HG02840 (cell line): ENCODE data around the gene BRD4.

Experiments
- ATAC-seq: cut with Tn5 transposase; IDR thresholded peaks from one replicate; pipeline ENCODE4 v1.9.1; 2021; ENCODE audit warnings: mild to moderate bottlenecking, moderate library complexity, moderate number of reproducible peaks; ENCODE audit not compliant: unreplicated experiment, low FRiP score

BRD4 gene

DNA sequence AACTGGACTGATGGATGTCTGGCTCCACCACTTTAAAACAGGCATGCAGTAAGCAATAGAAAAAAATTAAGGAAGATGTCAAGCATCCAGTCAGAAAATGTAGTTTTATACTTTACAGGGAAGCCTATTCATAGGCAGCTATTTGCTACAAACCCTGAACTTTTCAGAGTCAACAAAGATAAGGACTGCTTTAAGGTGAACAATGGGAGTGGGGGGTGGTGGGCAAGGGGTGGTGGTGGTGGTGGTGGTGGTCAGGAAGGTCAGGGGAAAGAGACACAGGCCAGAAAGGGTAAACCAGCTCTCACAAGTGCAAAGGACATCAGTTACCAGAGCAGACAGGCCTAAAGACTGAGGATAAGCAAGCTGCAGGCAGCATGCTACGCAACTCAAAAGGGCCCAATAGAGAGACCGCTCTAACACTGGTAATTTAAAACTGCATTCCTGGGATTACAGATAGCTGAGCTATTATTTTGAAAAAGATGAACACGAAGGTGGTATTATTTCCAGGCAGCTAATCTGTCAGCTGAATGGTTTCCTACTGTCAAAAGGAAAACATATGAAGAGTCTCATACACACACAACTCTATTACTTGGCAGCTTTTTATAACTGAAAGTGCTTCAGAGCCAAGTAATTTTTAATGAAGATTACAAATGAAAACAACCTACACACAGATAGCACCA is 14.8 kb downstream of the BRD4 start:
- no peak for ATAC-seq

DNA sequence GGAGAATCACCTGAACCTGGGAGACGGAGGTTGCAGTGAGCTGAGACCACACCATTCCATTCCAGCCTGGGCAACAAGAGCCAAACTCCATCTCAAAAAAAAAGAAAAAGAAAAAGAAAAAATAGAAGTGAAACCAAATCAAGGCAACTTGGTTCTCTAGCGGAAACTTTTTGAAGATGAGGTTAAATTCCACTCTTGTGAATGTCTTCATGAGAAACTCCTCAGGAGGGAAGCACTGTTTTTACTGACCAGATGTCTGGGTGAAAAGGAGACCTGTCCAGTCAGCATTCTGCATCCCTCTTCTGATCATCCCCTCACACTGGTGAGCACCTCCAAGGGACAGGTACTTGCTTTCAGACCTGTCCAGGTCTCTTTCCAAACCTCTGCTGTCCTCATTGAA is 15.8 kb downstream of the BRD4 start:
- ATAC-seq: no peak

DNA sequence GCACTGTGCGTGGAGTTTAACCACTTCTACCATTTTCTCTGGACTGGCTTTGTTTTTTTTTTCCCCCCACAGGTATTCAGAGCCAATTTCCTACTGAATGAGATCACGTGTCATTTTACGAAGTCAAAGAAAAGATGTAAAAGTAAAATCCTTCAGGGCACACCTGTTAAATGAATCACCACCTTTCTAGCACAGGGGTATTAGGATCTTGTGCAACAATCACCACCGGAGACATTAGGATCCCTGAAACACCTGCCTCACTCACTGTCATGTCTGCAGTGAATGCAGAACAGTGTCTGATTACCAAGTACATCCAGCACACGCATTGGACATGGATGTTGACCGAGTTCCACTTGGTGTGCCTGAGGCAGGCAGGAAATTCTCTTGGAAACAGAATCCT is 17.2 kb downstream of the BRD4 start:
- no peak for ATAC-seq

DNA sequence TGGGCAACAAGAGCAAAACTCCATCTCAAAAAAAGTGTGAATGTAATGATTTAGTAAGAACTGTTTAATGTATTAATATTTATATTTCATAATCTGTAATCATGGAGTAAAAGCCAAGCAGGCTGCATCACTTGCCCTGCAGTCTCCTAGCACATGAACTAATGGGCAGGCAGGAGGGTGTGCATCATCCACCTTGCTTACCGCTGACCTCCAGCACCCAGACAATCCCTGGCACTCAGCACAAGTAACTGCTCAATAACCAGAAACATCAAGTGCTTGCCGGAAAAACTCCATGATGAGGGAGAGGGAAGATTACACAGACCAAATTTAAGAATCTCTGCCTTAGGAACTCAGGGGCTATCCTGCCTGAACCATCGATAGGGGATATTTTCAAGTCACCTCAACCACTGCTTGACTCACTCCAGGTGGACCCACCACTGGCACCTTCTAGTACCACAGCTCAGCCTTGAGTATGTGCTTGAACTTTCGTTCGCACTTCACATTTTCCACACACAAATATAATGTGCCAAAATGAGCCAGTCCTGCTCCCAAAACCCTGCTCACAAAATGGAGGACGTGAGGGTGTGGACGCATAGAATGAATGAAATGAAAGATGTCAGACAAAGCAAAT is 18.6 kb downstream of the BRD4 start:
- no peak for ATAC-seq

DNA sequence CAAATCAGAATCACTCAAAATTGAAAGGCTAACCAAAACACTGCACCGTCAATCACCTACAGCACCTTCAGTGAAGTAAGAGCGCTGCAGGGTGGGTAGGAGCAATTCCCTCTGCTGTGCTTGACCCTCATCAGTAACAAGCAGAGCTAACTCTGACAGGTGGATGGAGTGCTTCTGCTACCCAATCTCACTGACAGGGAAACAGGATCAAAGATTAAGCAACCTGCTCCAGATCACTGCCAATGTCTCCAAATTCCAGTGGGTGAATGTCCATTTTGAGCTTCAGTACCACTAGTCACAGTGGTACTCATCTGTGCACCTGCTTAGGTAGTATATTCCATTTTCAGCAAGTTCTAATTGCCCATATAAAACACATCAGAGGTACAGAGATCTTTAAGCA is 25.2 kb downstream of the BRD4 start:
- no peak for ATAC-seq

DNA sequence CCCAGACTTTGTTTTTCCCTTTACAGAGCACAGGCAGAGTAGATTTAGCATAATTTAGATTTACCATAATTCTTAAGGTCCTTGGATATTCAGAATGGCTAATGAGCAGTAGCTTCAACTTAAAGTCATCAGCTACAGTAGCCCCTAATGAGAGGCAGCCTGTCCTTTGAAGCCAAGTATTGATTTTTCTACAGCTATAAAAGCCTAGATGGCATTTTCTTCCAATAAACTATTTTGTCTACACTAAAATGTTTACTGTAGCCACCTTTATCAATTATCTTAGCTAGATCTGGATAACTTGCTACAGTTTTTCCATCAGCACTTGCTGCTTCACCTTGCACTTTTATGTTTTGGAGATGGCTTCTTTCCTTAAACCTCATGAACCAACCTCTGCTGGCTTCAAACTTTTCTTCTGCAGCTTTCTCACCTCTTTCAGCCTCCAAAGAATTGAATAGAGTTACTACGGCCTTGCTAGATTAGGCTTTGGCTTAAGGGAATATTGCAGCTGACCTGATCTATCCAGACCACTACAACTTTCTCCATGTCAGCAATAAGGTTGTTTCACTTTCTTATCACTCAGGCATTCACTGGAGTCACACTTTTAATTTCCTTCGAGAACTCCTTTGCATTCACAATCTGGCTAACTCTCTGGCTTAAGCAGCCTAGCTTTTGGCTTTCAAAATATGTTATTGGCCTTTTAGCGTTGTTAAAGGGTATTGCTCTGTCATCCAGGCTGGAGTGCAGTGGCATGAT is 26.6 kb downstream of the BRD4 start:
- ATAC-seq: no peak

GRCh38 chr19:15304140-15304705 is 28.1 kb downstream of the BRD4 start:
- ATAC-seq: no peak

DNA sequence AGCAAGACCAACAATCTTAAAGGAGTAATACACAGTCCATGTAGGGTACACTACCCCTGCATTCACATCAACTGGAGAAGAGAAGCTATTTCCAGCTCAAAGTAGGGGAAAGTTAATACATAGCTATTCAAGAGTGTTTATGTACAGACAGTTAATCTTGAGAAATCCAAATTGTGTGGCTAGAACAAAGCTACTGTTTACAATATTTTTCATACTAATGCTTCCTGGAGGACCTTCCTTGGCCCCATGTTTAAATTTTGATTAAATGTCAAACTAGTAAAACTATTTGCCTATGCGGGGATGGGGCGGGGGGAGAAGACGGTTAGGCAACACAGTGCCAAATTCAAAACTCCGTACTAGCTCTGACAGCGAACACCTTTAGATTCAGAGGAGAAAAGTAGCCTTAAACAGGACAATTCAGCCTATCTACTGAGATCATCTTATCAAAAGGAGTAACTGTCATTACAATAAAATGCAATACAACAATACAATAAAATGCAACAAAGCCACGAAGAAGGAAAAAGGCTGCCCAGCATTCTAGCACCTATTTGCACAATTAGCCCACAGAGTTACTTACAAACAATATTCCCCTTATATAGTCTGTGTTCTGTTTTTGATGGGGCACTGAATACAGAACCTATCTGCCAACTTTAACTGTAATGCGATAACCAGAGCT is 29.1 kb downstream of the BRD4 start:
- no peak for ATAC-seq

- no peak for ATAC-seq
Measured at GRCh38 chr19:15300533-15301197, 31.7 kb downstream of the BRD4 start.

DNA sequence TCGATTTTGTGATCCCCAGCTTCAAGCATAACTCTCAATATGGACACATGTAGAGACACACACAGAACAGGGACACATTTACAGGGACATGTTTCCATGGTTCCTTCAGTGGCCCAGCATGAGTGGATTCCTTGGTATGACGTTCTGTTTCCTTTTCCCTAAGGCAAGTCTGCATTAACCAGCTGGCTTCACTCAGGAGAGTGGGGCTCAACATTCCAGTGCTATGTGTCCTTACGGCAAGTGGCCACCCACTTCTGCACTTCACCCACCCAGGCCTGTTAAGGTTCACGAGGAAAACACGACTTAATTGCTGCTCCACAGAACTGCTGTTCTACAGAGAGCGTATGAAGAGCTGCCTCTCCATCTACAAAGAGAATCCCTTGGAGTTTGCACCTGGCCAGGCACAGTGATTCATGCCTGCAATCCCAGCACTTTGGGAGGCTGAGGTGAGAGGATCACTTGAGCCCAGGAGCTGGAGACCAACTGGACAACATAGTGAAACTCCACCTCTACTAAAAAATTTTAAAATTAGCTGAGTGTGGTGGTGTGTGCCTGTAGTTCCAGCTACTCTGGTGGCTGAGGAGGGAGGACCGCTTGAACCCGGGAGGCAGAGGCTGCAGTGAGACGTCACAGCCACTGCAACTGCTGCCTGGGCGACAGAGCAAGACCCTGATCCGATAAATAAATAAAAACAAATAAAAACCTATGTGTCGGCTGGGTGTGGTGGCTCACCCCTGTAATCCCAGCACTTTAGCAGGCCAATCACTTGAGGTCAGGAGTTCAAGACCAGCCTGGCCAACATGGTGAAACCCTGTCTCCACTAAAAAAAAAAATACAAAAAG is 32.5 kb downstream of the BRD4 start:
- ATAC-seq: no peak

- ATAC-seq: no peak
Measured at GRCh38 chr19:15298847-15299567, 33.3 kb downstream of the BRD4 start.

DNA sequence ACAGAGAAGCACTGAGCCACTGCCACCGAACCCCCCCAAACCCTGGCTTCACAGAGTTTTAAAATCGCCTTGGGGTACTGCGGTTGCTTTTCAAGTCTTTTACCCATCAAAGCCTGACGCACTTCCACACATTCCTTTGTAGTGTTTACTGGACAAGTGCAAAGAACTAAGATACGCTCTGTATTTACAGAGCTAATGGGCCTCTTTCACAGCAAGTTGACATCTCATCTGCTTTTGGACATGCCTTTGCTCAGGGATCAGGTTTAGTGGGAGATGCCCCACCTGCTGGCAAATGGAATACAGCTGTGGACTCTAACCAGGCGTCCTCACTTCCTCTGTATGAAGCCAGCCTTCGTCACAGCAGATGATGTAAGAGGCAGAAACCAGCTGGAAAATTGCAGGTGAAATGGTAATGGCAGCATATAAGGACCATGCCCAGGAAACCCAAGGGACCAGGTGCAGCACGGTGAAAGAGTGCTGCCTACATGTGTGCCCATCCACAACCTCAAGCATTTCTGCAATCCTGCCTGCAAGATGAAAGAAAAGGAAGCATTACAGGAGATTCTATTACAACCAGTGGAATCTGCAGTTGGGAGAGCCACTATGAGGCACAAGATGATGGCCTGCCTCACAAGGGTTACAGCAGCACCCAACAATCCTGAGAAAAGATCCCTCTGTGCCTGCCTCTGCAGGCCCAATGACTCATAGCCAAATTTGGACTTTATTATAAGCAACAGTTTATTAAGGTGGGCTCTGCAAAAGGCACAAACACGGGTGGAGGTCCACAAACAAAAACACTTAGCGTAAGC is 34.7 kb downstream of the BRD4 start:
- ATAC-seq: no peak

DNA sequence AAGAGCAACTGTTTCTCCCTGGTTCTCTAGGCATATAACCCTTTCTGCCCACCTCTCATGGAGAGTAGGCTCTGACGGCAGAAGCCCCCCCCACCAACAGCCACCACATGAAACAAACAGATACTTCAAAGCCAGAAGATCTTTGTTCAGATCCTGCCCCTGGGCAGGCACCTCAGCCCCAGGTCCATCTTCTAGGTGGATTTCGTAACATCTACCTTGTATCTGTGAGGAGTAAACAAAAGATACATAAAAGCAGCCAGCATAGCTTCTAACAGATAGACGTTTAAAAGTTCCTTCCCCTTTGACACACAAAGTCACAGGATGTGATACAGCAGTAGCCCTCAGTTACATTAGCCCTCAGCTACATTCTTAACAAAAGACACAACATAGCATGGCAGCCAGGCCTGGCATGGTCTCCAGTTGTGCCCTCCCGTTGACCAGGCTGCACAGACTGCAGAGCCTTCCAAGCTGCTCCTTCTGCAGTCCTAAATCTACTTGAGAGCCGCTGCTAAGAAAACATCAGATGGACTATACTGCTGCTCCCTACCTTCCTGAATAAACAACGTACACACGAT is 35.4 kb downstream of the BRD4 start:
- no peak for ATAC-seq

DNA sequence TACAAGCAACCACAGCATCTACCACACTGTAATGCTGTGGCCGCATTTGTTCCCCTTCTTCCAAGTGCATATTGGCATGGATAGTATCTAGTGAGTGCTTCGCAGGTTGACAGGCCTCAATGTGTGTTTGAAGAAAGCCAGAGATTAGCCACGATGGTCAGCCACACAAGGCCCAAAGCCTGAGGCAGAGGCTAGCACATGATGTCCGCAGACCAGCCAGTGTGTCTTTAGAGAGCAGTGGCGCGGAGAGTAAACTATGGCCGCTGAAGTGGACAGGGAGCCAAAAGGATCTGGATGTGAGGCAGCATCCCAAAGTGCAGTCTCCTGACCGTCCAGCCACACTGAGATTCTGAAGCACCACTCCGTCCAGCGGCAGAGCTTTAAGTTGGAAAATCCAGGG is 36.0 kb downstream of the BRD4 start:
- ATAC-seq: no peak

GRCh38 chr19:15294561-15294990 is 37.8 kb downstream of the BRD4 start:
- no peak for ATAC-seq

GRCh38 chr19:15293781-15294491 is 38.4 kb downstream of the BRD4 start:
- ATAC-seq: no peak
